CD4-positive, alpha-beta T cell treated with Interferon alpha-2 for 1 hour (primary cell): ENCODE measurements around the gene SCG5.
"Not testable (repeated sequence)": the region's sequence is repeated elsewhere in the genome, so short reads cannot be mapped to it uniquely, and the experiment has no call there.

Experiments
- DNase-seq, 2 donors: peaks; one replicate each; pipeline ENCODE4 v3.0.0-alpha.2; 2020 to 2022

SCG5 gene, protein sequence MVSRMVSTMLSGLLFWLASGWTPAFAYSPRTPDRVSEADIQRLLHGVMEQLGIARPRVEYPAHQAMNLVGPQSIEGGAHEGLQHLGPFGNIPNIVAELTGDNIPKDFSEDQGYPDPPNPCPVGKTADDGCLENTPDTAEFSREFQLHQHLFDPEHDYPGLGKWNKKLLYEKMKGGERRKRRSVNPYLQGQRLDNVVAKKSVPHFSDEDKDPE

DNA sequence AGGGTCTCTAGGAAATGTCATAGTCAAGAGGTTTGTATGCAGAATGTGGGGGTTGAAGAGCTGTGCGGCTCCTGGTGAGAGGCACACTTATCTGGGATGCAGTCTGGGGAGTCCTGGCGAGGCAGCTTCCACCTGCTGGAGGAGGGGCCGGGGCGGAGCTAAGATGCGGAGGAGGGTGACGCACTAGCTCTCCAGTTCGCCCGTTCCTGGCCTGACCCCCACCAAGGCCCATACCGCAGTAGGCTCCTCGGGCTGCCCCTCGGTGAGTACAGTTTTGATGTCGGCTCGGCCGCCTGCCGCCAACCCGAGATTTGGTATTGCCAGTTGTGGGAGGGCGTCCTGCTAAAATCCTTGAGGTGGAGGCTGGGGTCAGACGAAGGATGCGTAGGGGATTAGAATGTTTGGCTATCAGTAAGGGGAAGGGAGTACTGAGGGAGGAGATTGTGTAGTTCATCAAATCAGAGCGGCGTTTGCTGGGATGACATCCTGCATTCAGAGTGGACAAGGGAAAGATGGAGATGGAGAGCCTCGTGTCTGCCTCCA, at the start of gene SCG5:
Gene SCG5 (plus strand): TSS at position 194 of the 543 bp plus-strand sequence. CDS start 1,883 bp downstream, outside the sequence.
- DNase-seq, result no peak

DNA sequence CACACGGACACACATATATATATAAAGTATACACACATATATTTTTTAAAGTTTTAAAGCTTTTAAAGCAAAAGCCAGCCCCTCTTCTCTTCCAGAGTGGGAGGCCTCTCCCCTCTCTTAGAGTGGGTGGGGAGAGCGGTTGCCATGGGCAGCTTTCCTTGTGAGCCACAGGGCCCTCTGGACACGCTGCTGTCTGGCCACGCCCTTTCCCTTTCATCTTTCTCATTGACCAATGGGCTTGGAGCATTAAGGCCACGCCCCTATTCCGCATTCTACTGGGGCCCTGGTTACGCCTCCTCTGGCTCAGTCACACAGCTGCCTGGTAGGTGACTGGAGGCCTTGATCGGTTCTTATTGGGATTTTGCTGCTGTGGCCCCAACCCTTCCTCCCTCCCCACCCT, 48.4 kb upstream of the SCG5 start, which contains the start of gene GOLGA8N:
Gene GOLGA8N (plus strand): TSS at position 306 of the 400 bp plus-strand sequence.
- not testable (repeated sequence) for DNase-seq

DNA sequence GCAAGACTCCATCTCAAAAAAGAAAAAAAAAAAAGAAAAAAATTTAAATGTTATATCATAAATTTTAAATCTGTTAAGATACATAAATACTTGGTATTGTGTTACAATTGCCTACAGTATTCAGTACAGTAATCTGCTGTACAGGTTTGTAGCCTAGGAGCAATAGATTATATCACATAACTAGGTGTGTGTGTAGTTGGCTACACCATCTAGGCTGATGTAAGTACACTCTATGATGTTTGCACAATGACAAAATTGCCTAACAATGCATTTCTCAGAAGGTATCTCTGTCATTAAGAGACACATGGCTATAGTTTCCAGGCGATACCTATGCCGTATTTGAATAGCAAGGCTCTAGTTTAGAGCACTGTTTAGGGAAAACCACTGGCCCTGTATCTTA, 32.0 kb upstream of the SCG5 start:
- not testable (repeated sequence) for DNase-seq

DNA sequence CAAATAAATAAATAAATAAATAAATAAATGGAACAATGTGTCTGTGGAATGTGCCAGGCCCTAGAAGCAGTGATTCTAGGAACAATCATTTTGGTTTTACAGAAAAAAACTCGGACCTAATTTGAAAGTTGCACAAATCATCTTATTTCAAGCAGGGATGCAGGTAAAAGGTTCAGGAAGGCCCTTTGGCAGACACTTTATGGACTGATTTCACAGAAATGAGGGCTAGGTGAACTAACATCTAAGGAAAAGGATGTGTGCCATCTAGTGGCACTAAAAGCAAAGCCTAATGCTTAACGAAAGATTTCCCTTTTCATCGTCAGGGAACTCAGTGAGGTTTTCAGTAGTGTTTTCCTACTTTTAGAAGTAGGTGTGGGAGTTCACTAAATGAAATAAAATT, 30.8 kb upstream of the SCG5 start:
- DNase-seq, result peak in 1 of 2 donors; percentile 58

DNA sequence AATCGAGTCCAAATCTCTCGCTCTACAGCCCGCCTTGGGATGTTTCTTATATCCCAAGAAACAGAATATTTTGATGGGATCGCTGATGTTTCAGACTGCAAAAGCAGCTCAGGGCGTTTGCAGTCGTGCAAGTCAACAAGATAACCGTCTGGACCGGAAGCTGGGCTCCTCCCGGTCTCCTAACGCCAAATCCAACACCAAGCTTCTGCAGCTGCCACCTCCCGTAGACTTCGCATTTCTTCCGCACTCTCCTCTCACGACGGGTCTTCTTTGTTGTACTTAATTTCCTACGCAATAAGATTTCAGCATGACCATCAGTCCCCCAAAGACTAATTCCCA, 26.8 kb upstream of the SCG5 start:
- not testable (repeated sequence) for DNase-seq

DNA sequence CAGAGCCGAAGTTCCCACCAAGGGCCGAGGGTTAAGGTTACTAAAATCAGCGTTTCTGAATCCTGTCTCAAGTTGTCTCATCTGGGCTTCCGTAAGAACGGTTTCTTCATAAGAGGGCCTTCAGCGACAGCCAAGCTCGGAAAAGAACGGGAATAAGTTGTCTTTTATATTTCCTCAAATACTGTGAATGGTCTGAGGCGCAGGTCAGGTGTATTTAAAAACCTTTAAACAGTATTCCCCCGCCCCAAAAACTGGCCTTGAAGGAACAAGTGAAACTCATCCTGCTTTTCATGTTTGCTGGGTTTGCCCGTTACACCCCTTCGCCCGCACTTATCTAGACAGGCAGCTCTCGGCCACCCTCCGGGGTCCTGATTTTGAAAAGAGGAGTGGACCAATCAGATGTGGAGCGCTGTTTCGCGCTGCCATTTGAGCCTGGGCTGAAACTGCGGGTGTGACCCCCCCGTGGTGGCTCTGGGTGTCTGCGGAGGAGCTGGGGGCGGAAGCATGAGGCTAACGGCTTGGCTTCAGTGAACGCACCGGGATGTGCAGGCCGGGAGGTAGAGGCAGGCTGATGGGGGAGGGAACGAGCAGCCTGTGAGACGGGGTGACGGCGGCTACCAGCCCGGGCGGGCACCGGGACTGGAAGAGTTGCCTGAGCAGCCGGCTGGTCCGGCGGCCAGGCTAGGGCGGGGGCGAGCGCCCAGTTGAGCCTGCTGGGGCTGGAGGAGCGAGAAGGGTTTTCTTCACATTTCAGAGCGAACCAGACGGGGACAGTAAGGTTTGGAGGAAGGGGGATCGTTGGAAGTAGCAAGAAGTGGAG, 26.2 kb upstream of the SCG5 start, which contains the start of gene ARHGAP11A:
Gene ARHGAP11A (plus strand): TSS at position 454 of the 820 bp plus-strand sequence. CDS start 708 bp downstream, outside the sequence.
- DNase-seq, result peak; percentile 84 to 90

DNA sequence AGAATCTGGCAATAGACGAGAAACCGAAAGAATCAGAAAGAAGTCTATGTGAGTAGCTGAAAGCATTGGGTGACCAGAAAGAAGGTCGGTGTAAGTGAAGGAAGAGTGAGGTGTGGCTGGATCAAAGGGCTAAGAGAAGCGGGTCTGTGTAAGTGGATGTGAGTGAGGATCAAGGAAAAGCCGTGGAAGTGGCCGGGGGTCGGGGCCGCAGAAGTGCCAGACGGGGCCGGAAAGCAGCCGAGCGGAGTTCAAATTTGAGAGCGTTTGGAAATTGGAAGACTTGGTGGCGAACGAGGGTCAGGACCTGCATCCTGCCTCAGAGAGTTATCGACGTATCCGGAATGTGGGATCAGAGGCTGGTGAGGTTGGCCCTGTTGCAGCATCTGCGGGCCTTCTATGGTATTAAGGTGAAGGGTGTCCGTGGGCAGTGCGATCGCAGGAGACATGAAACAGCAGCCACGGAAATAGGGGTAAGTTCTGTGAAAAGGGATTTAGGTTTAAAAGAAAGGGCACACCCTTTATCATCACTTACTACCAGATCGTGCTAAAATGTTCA, 25.6 kb upstream of the SCG5 start:
- peak in 1 of 2 donors; percentile 35 for DNase-seq

DNA sequence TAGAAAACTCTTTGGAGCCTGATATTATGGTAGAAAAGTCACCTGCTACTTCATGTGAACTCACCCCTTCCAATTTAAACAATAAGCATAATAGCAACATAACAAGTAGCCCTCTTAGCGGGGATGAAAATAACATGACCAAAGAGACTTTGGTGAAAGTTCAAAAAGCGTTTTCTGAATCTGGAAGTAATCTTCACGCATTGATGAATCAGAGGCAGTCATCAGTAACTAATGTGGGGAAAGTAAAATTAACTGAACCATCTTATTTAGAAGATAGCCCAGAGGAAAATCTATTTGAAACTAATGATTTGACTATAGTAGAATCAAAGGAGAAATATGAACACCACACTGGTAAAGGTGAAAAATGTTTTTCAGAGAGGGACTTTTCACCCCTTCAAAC, 5.1 kb upstream of the SCG5 start:
- no peak for DNase-seq

DNA sequence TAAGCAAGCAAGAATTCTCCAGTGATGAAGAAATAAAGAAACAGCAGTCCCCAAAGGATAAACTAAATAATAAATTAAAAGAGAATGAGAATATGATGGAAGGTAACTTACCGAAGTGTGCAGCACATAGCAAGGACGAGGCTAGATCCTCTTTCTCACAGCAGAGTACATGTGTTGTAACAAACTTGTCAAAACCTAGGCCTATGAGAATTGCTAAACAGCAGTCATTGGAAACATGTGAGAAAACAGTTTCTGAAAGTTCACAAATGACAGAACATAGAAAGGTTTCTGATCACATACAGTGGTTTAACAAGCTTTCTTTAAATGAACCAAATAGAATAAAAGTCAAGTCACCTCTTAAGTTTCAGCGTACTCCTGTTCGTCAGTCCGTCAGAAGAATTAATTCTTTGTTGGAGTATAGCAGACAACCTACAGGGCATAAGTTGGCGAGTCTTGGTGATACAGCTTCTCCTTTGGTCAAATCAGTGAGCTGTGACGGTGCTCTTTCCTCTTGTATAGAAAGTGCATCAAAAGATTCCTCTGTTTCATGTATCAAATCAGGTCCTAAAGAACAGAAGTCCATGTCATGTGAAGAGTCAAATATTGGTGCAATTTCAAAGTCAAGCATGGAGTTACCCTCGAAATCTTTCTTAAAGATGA, 4.5 kb upstream of the SCG5 start:
- DNase-seq, result no peak

DNA sequence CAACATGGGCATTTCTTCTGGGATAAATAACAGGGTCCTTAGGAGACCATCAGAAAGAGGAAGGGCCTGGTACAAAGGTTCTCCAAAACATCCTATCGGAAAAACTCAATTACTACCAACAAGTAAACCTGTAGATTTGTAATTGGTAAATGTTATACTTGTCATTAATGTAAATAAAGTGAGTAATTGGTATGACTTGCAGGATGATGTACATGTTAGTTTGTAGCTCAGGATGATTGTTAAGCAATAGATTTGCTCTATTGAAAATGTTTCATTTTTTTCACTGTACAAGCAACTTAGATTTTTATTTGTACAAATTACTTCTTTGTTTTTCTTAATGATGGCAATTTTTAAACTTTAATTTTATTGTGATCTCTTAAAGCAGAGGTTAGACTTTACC, 3.8 kb upstream of the SCG5 start:
- no peak for DNase-seq

DNA sequence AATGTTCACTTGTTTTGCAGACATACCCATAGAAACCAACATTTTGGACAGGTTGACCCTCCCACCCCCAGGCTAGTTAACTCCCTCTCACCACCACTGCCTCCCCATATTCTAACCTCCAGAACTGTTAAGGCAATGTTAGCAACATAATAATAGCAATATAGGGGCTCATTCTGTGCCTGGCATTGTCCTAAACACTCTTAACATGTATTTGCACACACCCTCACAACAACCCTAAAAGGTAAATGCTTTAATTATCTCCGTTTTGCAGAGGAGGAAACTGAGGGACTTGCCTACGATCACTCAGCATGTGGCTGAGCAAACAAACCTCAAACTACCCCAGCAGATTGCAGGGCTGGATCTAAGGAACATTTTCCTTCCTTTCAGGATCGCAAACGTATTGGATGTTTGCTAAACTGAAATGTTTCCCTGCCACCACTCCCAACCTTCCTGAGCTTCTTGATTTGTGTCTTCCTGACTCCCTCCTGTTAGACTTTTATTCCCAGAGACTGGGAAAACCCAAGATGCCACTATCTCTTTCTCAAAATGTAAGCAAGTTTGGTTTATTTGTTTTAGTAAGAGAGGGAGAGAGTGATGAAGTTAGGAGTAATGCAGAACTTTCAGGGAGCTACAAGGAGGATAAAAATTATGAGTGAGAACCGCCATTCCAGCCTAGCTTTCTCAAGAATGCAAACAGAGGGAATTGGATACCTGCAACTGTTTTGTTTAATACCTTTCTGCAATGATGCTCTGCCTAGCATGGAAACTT, 1.3 kb downstream of the SCG5 start:
- no peak for DNase-seq

DNA sequence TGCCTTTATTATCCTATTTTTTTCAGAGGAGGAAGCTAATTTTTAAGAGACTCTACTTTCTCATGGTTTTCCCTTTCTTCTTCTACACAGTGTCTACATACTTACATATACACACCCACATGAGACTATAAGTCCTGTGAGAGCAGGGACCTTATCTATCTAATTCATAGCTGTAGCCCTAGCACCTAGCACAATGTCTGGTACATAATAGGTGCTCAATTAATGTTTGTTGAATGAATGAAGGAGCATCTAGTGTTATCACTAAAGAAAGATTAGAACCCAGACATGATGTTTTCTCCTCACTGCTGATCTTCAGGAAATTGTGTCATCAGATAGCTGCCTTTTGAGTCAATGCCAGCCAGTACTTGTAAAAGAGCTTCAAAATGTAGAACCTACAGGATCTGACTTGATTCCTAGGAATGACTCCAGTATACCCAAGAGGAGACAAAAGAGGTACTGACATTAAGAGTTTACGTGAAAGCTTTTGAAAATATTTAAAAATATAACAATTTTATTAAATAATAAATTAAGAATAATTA, 2.5 kb downstream of the SCG5 start:
- DNase-seq, result no peak

DNA sequence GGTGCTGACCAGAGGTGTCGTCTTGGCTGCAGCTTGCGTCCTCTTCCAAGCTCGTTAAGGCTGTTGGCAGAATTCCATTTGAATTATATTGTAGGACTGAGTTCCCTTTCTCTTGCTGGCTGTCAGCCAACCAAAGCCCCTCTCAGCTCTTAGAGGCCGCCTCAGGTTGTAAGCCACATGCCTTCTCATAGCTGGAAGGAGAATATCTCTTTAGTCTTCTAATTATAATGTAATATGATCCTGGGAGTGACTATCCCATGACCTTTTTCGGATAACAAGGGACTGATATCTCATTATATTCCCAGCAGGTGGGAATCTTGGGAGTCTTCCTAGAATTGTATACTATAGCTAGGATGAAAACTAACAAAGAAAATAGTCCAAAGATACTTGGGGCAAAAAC, 4.8 kb downstream of the SCG5 start:
- no peak for DNase-seq

DNA sequence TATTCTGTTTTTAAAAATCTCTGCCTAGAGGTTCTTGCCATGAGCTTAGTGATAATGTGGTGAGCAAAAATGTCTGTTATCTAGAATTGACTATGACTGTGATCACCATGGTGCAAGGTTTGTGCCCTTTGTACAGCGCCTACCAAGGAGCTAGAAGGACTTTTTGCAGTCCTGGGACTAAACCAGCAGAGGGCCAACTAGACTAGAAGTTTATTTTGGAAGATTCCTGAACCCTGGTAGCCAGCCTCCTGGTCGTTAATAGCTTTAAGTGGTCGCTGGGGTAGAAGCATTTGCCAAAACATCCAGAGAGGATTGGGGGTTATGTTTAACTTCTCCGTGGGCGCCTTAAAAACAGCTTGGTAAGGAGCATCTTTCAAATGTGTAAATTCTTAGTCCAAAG, 7.8 kb downstream of the SCG5 start:
- DNase-seq, result no peak

DNA sequence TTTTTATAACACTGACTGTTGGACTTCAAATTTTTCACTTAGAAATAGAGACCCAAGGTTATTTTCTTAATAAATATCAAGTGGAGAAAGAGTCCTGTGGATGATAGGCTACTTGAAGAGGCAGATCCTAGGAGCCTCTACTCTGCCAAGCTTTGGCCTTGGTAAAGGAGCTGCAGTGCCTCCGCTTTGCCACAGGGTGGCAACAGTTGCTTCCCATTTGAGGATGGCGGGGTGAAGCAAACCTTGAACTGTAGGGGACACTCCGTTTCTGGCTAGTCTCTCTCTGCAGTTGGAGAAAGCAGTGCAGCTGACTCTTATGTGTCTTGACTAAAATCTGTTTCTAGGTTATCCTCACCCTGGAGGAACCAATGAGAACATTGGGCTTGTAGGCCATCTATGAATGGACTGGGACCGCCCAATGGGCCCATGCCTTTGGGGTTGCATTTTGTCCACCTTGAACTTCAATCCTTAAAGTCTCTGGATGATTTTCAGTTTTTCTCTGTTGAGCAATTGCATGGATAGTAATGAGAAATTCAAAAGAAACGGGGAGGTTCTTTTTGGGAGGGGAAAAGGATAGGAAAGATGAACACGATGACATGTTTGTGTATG, 9.8 kb downstream of the SCG5 start:
- peak; percentile 47 to 61 for DNase-seq

DNA sequence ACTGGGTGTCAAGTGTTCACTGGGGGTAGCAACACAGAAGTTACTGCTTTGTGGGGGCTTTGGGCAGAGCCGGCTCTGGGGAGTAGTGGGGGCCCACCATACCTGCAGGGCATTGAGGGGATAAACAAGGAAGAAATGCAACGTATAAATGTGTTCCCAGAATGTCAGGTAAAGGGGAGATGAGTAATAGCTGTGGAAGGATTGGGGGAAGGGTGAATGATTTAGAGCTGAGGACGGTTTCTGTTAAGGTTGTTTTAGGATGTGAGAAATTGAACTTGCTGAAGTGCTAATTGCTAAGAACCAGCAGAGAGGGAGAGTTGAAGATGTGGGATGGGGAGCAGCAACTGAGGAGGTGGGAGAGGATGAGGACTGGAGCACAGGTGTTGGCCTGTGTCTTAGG, 10.7 kb downstream of the SCG5 start:
- no peak for DNase-seq

DNA sequence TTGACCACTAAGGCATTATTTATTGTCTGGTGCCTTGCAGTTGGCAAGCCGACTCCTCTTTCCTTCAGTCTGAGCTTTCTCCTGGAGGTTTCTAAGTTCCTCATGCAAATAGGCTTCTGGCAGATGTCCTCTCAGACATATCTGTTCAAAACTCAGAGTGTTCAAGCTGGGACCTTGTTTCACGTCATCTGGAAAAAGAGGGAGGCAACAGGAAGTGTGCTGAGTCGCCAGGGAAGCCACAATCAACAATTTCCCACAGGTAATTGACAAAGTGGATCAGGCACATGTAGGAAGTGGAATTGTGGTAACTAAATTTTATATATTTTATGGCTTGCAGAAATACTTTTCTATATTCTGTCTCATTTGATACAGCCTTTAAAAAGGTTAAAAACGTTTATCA, 14.6 kb downstream of the SCG5 start:
- no peak for DNase-seq

DNA sequence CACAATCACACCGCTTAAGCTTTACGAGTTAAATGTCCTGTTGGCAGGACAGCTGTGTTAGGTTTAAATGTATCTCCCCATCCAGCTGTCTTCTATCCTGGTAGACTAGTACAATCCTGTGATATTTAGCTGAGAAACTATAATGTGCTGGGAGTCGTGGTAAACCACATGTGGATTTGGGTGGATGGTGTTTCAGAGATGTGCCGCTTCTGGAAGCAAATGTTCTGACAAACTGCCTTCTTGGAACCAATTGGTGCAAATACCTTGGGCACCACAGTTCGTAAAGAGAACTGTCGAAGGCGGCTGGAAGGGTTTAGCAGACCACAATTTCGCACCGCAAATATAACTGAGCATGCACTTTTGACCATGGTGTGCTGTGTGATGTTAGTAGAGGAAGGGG, 15.0 kb downstream of the SCG5 start:
- DNase-seq, result no peak

DNA sequence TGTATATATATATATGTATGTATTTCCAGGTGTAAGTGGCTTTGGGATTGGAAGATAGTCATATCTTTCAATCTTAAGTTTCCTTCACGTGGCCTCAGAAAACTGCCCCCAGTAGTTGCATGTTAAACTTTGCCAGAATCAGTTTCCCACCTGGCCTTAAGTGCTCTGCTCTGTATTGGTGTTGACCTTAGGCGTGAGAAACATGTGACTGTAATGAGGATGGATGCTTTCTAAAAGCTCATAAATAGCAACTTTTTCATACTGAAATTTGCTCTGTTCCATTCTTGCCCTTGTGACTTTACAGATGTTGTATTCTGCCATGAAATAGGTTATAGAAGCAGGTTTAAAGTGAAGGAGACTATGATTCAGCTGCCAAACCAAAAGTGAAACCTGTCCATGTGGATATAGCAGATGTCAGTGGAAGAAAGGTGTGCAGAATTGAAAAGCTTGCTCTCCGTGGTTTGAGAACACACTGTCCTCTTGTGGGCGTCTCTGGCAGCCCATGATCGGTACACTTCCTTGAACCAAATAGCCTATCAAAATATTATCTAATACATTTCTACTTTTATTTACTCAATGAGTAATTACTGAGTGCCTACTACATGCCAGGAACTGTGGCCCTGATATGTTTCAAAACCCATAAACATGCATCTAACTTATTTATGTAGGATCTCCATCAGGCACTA, 15.8 kb downstream of the SCG5 start:
- DNase-seq, result peak in 1 of 2 donors; percentile 41

DNA sequence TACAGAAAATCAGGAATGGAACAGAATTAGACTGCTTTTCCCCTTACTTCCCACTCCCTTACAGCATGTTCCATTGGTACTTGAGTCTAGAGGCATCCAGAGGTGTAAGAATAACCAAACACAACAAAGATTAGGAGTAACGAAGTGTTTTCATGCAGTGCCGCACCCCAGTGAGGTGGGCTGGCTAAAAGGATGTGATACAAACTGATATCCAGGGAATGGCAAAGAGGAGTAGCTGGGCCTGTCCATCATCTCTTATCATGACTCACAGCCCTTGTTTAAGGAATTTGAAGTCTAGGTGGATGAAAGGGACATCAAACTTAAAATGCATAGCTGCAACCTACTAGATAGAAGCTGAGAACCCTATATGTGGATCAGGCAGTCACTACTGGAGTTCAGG, 16.4 kb downstream of the SCG5 start:
- no peak for DNase-seq
